GM12873 (cell line): ENCODE data around the gene TRMT61A.

ENCODE experiments used
- TF ChIP-seq, protein P1 (sequence below): IDR thresholded peaks from 2 replicates; pipeline ENCODE4 v1.5.1; 2012; ENCODE audit warnings: low read depth, mild to moderate bottlenecking, moderate library complexity, low read length, control low read depth; ENCODE audit not compliant: insufficient read depth; ENCODE audit errors: missing control alignments

Gene TRMT61A

DNA sequence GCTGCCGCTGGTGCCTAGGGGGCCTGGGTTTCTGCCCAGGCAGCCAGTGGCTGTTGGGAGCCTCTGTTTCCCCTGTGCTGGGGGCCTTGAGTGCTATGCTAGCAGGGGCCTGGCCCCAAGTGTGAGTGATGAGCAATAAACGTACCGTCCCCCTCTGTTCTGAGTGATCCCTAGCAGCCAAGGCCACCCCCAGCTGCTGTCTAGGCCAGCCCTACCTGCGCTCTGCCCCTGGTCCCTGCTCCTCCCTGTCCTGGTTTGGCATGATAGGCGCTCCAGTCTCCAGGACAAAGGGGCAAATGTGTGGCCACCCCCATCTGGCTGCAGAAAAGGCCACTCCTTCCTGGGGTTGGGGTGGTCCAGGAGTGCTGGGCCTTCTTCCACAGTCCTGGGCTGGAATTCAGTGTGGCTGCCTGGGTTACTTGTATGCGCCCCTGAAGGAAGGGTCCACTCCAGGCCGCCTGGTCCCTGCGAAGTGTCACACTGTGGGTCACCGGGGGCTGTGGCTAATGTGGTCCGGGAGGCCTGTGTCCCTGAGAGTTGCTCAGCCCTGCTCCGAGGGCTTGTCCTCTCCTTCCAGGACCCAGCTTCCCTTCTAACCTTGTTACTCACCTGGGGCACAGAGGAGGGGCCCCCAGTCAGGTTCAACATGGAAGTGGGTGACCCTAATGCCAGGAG, 7.0 kb downstream of the TRMT61A start:
- TF ChIP-seq, protein P1, sequence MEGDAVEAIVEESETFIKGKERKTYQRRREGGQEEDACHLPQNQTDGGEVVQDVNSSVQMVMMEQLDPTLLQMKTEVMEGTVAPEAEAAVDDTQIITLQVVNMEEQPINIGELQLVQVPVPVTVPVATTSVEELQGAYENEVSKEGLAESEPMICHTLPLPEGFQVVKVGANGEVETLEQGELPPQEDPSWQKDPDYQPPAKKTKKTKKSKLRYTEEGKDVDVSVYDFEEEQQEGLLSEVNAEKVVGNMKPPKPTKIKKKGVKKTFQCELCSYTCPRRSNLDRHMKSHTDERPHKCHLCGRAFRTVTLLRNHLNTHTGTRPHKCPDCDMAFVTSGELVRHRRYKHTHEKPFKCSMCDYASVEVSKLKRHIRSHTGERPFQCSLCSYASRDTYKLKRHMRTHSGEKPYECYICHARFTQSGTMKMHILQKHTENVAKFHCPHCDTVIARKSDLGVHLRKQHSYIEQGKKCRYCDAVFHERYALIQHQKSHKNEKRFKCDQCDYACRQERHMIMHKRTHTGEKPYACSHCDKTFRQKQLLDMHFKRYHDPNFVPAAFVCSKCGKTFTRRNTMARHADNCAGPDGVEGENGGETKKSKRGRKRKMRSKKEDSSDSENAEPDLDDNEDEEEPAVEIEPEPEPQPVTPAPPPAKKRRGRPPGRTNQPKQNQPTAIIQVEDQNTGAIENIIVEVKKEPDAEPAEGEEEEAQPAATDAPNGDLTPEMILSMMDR, result no peak

DNA sequence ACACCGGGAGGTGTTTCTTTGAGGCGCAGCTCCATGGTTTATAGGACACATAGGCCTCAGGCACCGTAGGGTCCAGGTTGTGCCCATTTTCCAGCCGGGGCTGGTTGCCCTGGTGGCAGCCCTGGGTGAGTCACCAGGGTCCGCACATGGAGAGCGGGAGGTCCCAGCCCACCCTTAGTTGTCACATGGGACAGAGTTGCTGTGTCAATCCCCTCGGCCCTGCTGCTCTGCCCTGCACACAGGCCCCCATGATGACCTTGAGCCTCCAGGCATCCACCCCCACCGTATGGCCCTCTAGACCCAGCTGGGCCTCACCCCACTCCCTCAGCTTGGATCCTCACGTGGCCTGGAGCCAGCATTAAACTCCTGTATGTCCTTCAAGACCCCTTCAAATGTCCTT, 7.7 kb downstream of the TRMT61A start:
- TF ChIP-seq, protein P1, result no peak

DNA sequence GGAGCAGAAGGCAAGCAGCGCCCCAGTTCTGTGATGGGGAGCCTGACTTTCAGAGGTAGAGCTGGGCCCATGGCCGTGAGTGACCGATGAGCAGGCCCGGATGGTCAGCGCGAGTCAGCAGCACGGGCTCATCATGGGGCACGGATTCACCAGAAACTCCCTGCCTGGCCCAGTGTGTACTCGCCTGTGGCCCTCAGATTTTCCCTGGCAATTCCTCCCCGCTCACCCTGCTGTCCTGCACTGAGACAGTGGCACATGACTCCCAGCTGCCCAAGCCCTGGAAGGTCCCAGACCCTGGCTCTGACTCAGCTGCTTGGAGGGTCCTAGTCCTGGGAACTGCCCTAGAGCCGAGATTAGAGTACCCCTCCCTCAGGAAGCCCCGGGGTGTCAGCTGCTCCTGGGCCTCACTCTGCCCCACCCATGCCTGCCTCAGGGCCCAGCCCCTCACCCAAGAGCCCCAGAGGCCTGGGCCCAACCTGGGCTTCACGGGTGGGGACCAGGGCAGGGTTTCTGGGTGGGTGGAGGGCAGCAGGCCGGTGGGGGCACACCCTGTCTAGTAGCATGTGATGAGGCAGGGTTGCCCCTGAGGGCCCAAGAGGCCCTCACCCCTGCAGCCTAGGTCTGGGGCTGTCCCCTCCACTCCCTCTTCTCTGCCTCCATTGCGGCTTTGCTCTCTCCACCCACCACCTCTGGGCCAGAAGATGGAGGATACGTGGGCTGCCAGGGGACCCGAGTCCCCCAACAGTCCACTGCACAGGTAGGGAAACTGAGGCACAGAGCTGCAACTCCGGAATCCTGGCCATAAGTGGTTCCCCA, 8.4 kb downstream of the TRMT61A start:
- TF ChIP-seq, protein P1, result no peak

DNA sequence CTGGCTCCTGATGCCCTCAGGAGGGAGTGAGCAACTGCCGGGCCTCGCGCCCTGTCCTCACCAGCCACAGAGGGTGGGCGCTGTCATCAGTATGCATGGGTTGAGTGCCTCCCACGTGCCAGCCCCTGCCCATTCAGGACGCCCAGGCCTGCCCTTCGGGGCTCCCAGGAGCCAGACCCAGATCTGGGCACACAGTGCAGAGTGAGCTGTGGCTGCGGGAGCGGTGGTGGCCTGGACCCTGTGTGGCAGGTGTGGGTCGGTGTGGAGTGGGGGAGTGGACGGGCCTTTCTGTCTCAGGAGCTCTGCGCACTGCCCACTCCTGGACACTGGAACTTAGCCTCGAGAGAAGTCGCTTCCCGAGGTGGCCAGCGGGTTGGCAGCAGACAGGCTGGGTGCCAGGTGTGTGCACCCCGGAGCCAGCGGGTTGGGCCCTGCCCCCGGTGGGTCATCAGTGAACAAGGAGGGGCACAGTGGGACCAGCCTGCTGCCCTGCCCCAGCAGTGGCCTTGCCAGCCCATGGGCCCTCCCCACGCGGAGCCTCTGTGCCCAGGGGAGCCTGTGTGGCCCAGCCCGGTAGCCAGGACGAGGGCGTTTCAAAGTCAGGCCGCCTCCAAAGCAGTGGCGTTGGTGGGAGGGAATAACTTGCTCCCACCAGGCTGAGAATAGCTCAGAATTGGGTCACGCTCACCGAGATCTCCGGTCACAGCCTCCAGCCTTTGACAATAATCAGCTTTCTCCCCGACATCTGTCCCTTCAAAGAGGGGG, 9.5 kb downstream of the TRMT61A start:
- TF ChIP-seq, protein P1, result no peak

DNA sequence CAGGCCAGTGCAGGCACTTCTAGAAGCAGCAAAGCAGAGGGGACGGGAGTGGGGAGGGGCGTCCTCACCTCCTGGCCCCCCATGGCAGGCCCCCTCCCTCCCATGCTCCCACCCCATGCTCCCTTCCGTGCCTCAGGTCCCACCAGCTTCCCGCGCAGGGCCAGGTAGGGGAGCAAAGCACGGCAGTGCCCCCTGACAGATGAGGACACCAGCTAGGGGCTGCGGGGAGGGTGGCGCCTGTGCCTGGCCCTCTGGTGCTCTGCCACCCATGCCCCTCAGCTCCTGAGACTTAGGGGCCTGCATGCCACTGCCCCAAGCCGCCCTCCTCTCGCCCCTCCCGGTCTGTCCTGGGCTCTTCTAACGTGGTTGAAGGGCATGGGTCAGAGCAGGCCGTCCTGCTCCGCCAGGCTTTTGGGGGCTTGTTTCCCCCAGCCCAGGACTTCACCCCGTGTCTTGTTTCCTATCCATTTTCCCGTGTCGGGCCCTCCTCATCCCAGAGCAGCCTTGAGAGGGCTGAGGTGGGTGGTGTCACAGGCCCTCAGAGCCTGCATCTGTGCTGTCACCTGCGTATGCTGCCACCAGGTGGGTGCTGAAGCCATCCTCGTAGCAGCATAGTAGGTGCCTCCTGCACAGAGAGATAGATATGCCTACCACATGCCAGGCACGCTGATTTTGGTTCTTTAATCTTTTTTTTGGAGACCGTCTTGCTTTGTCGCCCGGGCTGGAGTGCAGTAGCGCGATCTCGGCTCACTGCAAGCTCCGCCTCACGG, 10.2 kb downstream of the TRMT61A start:
- TF ChIP-seq, protein P1, result no peak

DNA sequence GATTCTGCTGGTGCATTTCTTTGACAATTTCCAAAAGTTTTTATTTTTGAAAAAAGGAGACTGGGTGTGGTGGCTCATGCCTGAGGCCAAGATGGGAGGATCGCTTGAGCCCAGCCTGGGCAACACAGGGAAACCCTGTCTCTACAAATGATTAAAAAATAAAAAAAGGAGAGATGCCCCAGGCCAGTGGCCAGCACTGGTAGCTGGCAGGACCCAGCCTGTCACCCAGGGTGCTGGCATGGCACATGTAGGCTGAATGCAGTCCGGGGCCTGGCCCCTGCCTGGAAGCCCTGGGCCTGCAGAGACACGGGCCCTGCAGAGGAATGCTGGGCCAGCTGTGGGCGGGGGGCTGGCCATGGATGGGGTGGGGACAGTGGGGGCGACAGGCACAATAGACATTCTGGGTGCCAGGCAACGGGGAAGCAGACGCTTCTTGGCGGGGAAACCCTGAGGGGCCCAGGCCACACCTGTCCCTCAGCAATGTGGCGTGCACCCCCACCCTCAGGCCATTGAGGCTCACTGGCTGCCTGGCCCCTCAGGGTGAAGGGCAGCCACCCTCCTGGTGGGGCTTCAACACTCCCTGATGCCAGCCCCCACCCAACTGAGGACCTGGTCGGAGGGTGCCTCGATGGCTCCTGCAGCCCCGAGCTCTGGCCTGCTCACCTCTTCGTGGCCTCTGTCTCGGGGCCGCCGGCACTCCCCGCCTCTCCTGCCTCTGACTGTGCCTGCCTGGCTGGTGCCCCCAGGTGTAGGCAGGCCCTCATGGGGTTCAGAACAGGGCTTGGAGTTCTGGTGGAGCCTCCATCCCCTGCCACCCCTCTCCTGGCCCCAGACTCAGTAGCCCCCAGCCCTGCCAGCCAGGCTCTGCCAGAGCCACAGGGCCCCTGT, 12.1 kb downstream of the TRMT61A start:
- TF ChIP-seq, protein P1, result no peak
